GM19035 (cell line): ENCODE measurements around the gene TOX3.

Experiments
- ATAC-seq: cut with Tn5 transposase; IDR thresholded peaks from one replicate; pipeline ENCODE4 v1.9.1; 2021; ENCODE audit not compliant: unreplicated experiment

TOX3 gene

GRCh38 chr16:52539191-52539590 lies 7.8 kb downstream of the TOX3 start:
- ATAC-seq, result no peak

- no peak for ATAC-seq
Measured at GRCh38 chr16:52538511-52538910, 8.4 kb downstream of the TOX3 start.

GRCh38 chr16:52537516-52537915 lies 9.4 kb downstream of the TOX3 start:
- ATAC-seq, result no peak

- no peak for ATAC-seq
Measured at GRCh38 chr16:52535076-52535475, 11.9 kb downstream of the TOX3 start.

GRCh38 chr16:52533296-52533695 lies 13.6 kb downstream of the TOX3 start:
- ATAC-seq, result no peak

- ATAC-seq, result no peak
Measured at GRCh38 chr16:52532384-52532783, 14.6 kb downstream of the TOX3 start.

- ATAC-seq, result no peak
Measured at GRCh38 chr16:52529226-52529625, 17.7 kb downstream of the TOX3 start.

- ATAC-seq, result no peak
Measured at GRCh38 chr16:52528393-52529065, 18.4 kb downstream of the TOX3 start.

GRCh38 chr16:52526830-52527229 lies 20.1 kb downstream of the TOX3 start:
- ATAC-seq, result no peak

GRCh38 chr16:52526116-52526828 lies 20.7 kb downstream of the TOX3 start:
- ATAC-seq, result no peak

GRCh38 chr16:52521570-52521969 lies 25.4 kb downstream of the TOX3 start:
- ATAC-seq, result no peak

- no peak for ATAC-seq
Measured at GRCh38 chr16:52518884-52519283, 28.1 kb downstream of the TOX3 start.

- ATAC-seq, result no peak
Measured at GRCh38 chr16:52515068-52515671, 31.8 kb downstream of the TOX3 start.

GRCh38 chr16:52512297-52512987 lies 34.5 kb downstream of the TOX3 start:
- no peak for ATAC-seq

GRCh38 chr16:52501746-52502145 lies 45.2 kb downstream of the TOX3 start:
- ATAC-seq, result no peak

- ATAC-seq, result no peak
Measured at GRCh38 chr16:52500963-52501362, 46.0 kb downstream of the TOX3 start.

- no peak for ATAC-seq
Measured at GRCh38 chr16:52499060-52499440, 47.9 kb downstream of the TOX3 start.

GRCh38 chr16:52498328-52499059 lies 48.4 kb downstream of the TOX3 start:
- ATAC-seq, result no peak

- ATAC-seq, result no peak
Measured at GRCh38 chr16:52497067-52497816, 49.7 kb downstream of the TOX3 start.
